ENCODE measurements around the gene CNTNAP5.

The CNTNAP5 gene

DNA sequence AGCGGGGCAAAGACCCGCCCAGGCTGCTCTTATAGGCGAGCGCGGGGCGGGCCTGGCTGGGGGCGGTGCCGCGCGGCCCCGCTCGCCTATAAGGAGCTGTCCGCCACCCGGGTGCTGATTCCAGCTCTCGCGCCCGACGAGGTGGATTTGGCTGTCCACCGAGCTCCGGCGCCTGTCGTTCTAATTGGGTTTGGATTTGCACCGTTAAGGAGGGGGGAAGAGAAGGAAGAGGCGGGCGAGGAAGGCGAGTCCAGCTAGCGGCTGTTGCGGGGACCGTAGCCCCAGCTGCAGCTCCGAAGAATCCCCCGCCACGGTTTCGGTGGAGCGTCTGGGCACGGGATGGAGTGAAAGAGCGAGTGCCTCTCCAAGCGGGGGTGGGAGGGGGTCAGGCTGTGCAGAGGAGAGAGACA is at the start of gene CNTNAP5:
TSS of gene CNTNAP5 (plus strand) at position 117 of the 410 bp plus-strand sequence. CDS start 364 bp downstream, outside the sequence.
- peak; percentile 66 for DNase-seq

- no peak for DNase-seq
Observed at GRCh38 chr2:123976054-123976648, 48.9 kb upstream of the CNTNAP5 start.

DNA sequence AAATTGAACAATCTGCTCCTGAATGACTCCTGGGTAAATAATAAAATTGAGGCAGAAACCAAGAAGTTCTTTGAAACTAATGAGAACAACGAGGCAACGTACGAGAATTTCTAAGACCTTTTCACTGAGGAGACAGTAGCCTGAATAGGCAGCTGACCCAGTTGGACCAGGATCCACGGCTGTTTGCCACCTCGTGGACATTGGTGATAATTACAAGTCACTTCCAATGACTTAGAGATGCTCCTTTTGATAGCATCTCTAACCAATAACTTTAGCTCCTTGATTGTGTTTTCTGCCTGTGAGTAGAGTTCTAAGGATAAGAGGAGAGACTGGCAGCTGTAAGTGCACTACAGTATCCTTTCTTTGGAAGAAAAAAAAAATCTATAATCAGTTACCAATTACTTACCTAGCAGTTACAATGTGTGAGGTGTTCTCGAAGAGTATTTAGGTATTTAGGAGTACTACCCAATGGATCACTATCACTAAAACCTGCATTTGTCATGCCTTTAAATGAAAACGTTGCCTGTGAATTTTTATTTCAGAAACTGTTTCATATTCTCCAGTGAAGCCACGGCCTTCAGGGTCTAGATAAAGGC is 31.3 kb upstream of the CNTNAP5 start:
- no peak for DNase-seq

- DNase-seq, result no peak
Observed at GRCh38 chr2:123999681-124000080, 25.4 kb upstream of the CNTNAP5 start.

GRCh38 chr2:124001696-124002430 is 23.2 kb upstream of the CNTNAP5 start:
- DNase-seq, result no peak

GRCh38 chr2:124018890-124019289 is 6.2 kb upstream of the CNTNAP5 start:
- DNase-seq, result no peak

DNA sequence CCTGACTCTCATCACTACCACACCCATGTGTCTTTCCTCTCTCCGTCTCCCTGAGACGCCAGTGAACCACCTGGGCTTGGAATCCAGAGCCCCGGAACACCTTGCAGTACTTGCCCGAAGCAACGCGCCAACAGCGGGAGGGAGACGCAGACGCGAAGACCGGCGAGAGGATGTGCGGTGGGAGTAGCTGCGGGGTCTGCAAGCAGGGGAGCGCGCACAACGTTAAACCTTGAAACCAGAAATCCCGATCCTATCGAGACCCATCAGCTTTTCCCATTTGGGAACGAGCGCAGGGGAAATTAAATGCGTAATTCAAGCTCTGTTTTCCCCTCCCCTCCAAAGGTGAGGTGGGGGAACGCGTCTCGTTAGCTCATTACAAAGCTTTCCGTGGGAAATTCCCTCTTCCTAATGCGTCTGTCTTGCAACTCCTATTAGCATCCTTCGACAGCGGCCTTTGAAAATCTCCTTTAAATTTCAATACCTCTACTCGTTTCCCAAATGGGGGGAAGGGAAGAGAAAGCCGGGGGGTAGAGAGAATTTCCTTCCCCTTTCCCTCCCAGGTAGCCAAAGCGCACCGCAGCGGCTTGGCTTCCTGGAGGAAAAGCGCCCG is 421 bp upstream of the CNTNAP5 start:
- DNase-seq, result no peak

GRCh38 chr2:124025891-124026434 is 876 bp downstream of the CNTNAP5 start:
- DNase-seq, result no peak

GRCh38 chr2:124026503-124026902 is 1.4 kb downstream of the CNTNAP5 start:
- DNase-seq, result no peak

DNA sequence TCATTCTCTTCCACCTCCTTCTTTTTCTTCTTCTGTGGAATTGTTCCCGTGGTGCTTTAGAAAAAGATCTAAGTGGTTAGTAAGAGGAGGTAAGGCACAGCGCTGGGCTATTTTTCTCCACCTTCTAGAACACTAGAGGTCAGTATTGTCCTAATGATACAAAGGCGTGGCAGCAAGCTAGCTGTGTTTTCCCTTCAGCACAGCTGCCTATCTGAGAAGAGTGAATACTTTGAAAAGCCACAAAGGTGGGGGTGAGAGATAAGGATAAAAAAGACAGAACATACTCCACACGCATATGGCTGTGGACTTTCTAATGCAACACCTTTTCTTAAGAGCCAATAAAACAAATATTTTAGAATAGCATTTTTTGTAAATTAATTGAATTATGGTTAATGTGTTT is 2.1 kb downstream of the CNTNAP5 start:
- DNase-seq, result peak; percentile 52

DNA sequence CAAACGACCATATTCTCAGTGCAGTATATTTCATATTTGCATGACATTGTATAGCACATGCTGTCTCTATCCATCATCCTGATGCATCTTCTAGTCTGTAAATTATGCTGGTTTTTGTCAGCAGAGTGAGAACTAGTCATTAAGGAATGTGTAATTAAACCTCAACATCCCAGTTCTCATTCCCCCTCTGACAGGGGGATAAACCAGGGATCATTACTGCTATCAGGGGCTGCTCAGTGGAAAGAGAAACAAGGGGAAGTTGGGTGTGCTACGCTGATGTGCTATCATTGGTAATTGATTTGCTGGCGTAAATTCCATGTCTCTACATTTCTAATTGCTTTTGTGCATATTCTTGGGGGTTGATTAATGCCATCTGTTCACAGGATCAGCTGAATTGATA is 7.7 kb downstream of the CNTNAP5 start:
- DNase-seq, result no peak

DNA sequence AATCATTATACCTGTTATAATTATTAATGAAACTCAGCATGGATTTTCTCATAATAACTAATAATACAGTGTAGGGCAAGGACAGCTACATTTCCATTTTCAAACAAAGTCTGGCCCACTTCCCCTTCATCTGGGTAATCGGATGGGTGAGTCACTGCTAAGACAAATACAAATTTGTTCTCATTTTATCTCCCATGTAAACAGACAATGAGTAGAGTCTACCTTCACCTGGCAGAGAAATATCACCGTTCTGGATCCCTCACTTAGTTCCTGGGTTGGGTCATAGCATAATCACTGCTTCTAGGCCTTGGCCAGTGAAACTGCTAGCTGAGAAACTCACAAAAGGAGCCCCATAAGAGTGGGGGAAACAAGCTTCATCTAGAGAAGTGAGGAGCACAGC is 9.2 kb downstream of the CNTNAP5 start:
- no peak for DNase-seq

GRCh38 chr2:124035001-124035400 is 9.9 kb downstream of the CNTNAP5 start:
- no peak for DNase-seq

- no peak for DNase-seq
Observed at GRCh38 chr2:124039032-124039431, 13.9 kb downstream of the CNTNAP5 start.

DNA sequence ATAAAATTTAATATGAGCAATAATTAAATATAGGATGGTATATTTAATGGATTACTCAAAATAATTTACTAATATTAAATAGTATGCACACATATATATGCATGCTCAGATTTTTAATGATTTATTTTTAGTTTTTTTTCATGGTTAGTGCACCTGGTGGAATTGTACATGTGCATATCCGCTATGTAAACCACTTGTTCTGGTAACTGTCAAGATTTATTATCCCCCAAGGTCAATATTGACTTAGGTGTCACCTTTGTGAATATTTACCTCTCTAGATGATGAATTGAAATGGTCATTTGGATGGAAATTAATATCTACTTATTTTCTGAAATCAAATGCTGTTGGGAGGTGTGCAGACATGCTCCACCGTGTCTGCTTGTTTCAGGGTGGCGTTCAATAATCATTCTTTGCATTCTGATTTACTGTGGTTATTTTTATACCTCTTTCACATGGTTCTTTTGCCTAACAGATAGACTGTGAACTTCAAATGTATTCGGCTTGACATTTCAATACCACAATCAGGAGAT is 14.7 kb downstream of the CNTNAP5 start:
- DNase-seq, result peak; percentile 27

DNA sequence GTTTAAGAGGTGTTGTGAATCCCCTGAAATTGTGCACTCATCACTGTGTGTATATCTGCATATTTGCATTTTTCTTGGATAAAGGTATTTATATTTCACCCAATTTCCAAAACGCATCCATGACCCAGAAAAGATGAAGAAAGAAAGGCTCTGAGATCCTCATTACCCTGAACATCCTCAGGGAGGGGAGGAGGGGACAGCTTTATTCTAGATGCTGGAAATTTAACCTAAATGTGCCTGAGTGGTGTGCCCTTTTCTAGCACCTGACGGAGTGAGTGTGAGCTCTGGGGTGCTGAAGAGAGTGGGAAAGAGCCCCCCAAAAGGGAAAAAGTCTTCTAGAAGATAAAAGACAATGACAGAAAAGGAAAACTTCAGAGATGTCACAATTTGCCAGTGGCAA is 20.8 kb downstream of the CNTNAP5 start:
- no peak for DNase-seq

GRCh38 chr2:124046332-124046731 is 21.2 kb downstream of the CNTNAP5 start:
- DNase-seq, result no peak

GRCh38 chr2:124048102-124048501 is 23.0 kb downstream of the CNTNAP5 start:
- DNase-seq, result no peak

DNA sequence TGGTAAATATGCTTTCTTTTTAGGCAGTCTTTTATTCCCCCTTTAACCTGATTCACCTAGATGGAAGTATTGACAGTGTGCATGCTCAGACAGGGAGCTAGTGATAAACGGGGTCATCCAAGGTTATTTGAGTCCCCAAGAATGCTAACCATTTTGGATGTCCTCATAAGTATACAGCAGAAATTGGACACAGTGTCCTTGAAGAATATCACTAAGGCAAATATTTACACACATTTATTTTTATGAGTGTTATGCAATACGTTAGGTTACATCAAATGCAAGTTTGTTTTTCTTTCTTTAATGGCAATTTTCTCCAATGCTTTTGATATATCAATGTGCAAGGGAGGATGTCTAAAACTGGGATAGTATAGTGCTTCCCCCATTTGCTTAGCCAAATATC is 23.6 kb downstream of the CNTNAP5 start:
- DNase-seq, result no peak

DNA sequence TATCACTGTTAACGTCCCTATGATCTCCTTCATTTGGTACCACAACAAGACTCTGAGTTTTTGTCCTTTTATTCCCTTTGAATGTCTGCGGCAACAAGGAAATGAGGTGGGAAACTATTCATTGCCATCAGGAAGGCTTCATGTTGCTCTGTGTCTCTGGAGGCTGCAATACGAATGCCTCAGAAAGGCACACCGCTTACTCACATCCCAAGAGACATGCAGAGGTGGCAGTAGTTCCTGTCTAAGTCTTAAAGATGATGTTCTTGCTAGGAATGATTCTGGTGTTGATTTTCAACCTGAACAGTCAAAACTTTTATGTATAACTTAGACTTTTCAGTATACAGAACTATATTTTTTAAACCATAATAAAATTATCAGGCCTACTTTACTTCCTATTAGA is 24.0 kb downstream of the CNTNAP5 start:
- no peak for DNase-seq

DNA sequence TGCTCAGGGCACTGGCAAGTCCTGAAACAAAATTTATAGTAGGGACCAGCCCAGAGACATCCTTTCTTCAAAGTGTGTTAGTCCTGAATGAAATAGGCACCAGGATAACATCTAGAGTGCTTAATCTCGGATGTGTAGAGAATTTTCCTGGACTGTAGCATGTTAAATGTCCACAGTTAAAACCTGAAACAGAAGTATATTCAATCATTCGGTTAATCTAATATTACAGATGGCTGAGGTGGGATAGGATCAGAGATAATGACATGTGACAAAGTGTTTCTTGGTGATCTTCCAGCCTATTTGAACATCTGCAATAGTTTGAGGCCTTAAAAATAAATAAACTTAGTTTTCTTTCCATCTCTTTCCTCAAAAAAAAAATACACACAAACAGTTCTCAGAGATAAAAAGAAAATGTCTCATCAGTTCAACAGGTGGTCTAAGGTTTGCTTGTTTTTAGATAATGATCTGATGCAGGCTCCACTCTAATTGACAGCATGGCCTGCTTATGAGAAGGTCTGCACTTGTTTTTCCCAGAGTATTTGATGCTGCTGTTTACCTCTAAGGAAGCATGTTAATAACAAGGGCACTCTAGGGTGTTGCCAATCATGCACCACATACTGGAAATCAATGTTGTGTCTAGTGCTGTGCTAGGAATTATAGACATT is 25.9 kb downstream of the CNTNAP5 start:
- DNase-seq, result no peak

- DNase-seq, result no peak
Observed at GRCh38 chr2:124053796-124054195, 28.7 kb downstream of the CNTNAP5 start.

DNA sequence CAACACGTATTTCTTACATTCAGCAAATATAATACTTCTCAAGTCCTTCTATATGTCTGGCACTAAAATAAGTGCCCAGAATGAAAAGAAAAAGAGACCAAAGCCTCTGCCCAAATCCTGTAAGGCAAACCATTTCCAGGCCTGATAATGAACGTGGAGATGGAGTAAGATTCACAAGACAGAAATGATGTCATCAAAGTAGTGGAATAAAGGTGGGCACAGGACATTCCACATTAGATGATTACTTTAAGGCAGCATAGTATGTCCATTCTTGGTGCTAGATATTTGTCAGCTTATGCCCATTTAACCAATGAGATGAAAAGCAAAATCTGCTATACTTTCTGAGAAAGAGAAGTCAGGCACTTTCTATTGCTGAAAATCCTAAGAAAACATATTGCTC is 38.5 kb downstream of the CNTNAP5 start:
- DNase-seq, result no peak
